ENCODE measurements around the gene BAIAP2L2. TPM values are rescaled to one million over a fixed set of nuclear protein-coding genes. Genes with fewer than 3 reads are reported as not detected.
"Not testable (repeated sequence)": the region's sequence is repeated elsewhere in the genome, so short reads cannot be mapped to it uniquely, and the experiment has no call there.

Gene BAIAP2L2
- total and polyA plus RNA-seq, 2 of the 4 experiments (the other 2 are of a cell fraction) = 0.18 to 0.46 TPM

DNA sequence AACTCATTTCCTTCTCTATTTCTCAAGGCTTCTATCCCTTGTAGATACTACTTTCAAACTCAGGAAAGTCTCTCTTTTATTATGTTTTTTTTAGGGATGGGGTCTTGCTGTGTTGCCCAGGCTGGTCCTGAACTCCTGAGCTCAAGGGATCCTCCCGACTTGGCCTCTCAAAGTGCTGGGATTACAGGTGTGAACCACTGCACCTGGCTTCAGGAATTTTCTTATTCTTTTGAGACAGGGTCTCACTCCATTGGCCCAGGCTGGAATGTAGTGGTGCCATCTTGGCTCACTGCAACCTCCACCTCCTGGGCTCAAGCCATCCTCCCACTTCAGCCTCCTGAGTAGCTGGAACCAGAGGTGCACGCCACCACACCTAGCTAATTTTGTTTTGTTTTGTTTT, 31.3 kb downstream of the BAIAP2L2 start:
- ATAC-seq (ENCODE audit: low read depth); in situ Hi-C loops (cut with MboI; ENCODE audit: low sequenced_read_pairs); dilution Hi-C loops (cut with HindIII; ENCODE audit: low sequenced_read_pairs, unreplicated experiment); POLR2A ChIA-PET (ENCODE audit: unreplicated experiment); H2BK15ac ChIP-seq (ENCODE audit: low read depth, low read length); DNase-seq; H3K9ac ChIP-seq (ENCODE audit: low read depth, low read length); H2AK5ac ChIP-seq (ENCODE audit: low read depth, low read length); H2BK20ac ChIP-seq (ENCODE audit: low read depth, low read length); H3K23ac ChIP-seq (ENCODE audit: low read depth, low read length); H3K4me1 ChIP-seq (ENCODE audit: control insufficient read depth, insufficient read depth, low read length); H3K27ac ChIP-seq (ENCODE audit: insufficient read depth, low read length); H3K18ac ChIP-seq (ENCODE audit: low read depth, low read length); H3K4me2 ChIP-seq (ENCODE audit: low read depth, low read length); H3K79me1 ChIP-seq (ENCODE audit: low read depth in 1 of 2, low read length in 2 of 2); H3K9me3 ChIP-seq (ENCODE audit: control insufficient read depth, insufficient read depth, low read length); H2BK5ac ChIP-seq (ENCODE audit: low read depth, low read length, poor library complexity, severe bottlenecking); intact Hi-C loops (cut with micrococcal nuclease); H4K5ac ChIP-seq (ENCODE audit: low read depth, low read length); H3K36me3 ChIP-seq (ENCODE audit: control insufficient read depth, insufficient read depth, low read length); H3K4me3 ChIP-seq (ENCODE audit: insufficient read depth, low read depth, low read length); H2BK120ac ChIP-seq (ENCODE audit: low read depth, low read length); H2AK9ac ChIP-seq (replicated peaks; ENCODE audit: low read depth, low read length, poor library complexity); H4K8ac ChIP-seq (ENCODE audit: low read depth in 2 of 2, low read length in 2 of 2); H3K4ac ChIP-seq (ENCODE audit: low read depth, low read length); H3K14ac ChIP-seq (replicated peaks; ENCODE audit: low read depth, low read length); H3K56ac ChIP-seq (ENCODE audit: extremely low read depth, insufficient read depth, low read length); H4K91ac ChIP-seq (ENCODE audit: insufficient read depth, low read depth, low read length); H3K9me1 ChIP-seq (ENCODE audit: insufficient read depth, low read length); H2AFZ ChIP-seq (replicated peaks; ENCODE audit: low read length, poor library complexity); BruUV-seq (replicated peaks); CTCF ChIA-PET; H4K20me1 ChIP-seq (ENCODE audit: insufficient read depth, low read length): not testable (repeated sequence)
- H3K27me3 ChIP-seq (ENCODE audit: control insufficient read depth, insufficient read depth, low read length) = peaks cover 34% of the 10 kb centered on the region
- WGBS, 2 experiments (ENCODE audit: extremely low coverage in 2 of 2, insufficient read length in 1 of 2) = 89% methylated on average over 1 of the region's 2 CpGs; no CpG with 5 or more reads in 1 of the 2 experiments

All from IMR-90 (cell line).